Spleen (tissue), 11 donors: ENCODE measurements around the gene RERE. TPM values are rescaled to one million over a fixed set of nuclear protein-coding genes. Genes with fewer than 3 reads are reported as not detected.

Experiments
- DNase-seq: peaks from one replicate; pipeline ENCODE4 v3.0.0-alpha.2; 2020
- H3K27ac ChIP-seq, 8 donors: fragments of 200-600 bp; sonication (generic) in 7 of 8; 1 replicate in 4 of 8; 2 replicates in 4 of 8; pipeline versions ENCODE4 v1.5.0 to v1.8.0; 2016 to 2021; ENCODE audit warnings: inconsistent platforms in 4 of 8, mild to moderate bottlenecking in 4 of 8, moderate library complexity in 1 of 8
- H3K27me3 ChIP-seq, 7 donors: fragments of 200-600 bp; sonication (generic) in 6 of 7; replicated peaks in 1 of 7; 1 replicate in 4 of 7; 2 replicates in 3 of 7; pipeline versions ENCODE4 v1.5.0 to v1.8.0; 2016 to 2021; ENCODE audit warnings: inconsistent platforms in 3 of 7, mild to moderate bottlenecking in 1 of 7
- H3K36me3 ChIP-seq, 6 donors: fragments of 200-600 bp; sonication (generic) in 5 of 6; 1 replicate in 4 of 6; 2 replicates in 2 of 6; pipeline versions ENCODE4 v1.5.0 to v1.8.0; 2016 to 2021; ENCODE audit warnings: inconsistent platforms in 2 of 6
- H3K4me1 ChIP-seq, 6 donors: fragments of 200-600 bp; sonication (generic) in 5 of 6; 1 replicate in 3 of 6; 2 replicates in 3 of 6; pipeline versions ENCODE4 v1.5.0 to v1.8.0; 2016 to 2021; ENCODE audit warnings: inconsistent platforms in 3 of 6
- H3K4me3 ChIP-seq, 8 donors: fragments of 200-600 bp; sonication (generic) in 7 of 8; 1 replicate in 4 of 8; 2 replicates in 4 of 8; pipeline versions ENCODE4 v1.5.0 to v1.8.0; 2016 to 2021; ENCODE audit warnings: inconsistent platforms in 4 of 8, mild to moderate bottlenecking in 4 of 8, moderate library complexity in 2 of 8
- H3K9me3 ChIP-seq, 8 donors: fragments of 200-600 bp; sonication (generic) in 7 of 8; 1 replicate in 4 of 8; 2 replicates in 4 of 8; pipeline versions ENCODE4 v1.5.0 to v1.8.0; 2016 to 2021; ENCODE audit warnings: inconsistent platforms in 4 of 8
- CTCF ChIP-seq, 11 experiments: fragments of 200-600 bp in 7 of 11; fragments of 450-650 bp in 4 of 11; sonication (generic) in 4 of 11; IDR thresholded peaks in 8 of 11; conservative IDR thresholded peaks in 3 of 11; 1 replicate in 7 of 11; 2 replicates in 4 of 11; pipeline versions ENCODE4 v1.4.0 to v1.8.0; 2016 to 2021; ENCODE audit warnings: antibody characterized with exemption in 11 of 11, inconsistent platforms in 4 of 11, mild to moderate bottlenecking in 1 of 11
- POLR2A ChIP-seq, 3 donors: fragments of 450-650 bp; IDR thresholded peaks; one replicate each; pipeline ENCODE4 v1.5.1; 2017; ENCODE audit warnings: antibody characterized with exemption in 3 of 3, mild to moderate bottlenecking in 1 of 3
- POLR2AphosphoS5 ChIP-seq, 3 donors: sonication (generic); formaldehyde crosslinking; IDR thresholded peaks; one replicate each; pipeline ENCODE4 v1.5.1; 2017; ENCODE audit warnings: antibody characterized with exemption in 3 of 3
- WGBS, 5 donors: extraction: QIAGEN DNeasy Blood & Tissue Kit in 3 of 5; methylation state at CpG; one replicate each; pipeline versions ENCODE4 v1.1.5 to v1.1.7; 2013 to 2018; 5-methylcytosine and 5-hydroxymethylcytosine counted together
- intact Hi-C: fragments of 100-400 bp; cut with DNase I; formaldehyde crosslinking; loops from one replicate; pipeline ENCODE4 v1.15.0; 2023; ENCODE audit warnings: low total_unique reads
- polyA plus RNA-seq, 3 donors: library from polyadenylated mRNA; stranded (reverse); fragments of 200-250 nt; gene quantifications; one replicate each; pipeline ENCODE4 v1.2.1, GENCODE V29; 2013
- total RNA-seq, 7 donors: library from RNA; depleted of rRNA in 3 of 7; stranded (reverse); fragments of >200 nt in 3 of 7; fragmentation: NEBNext Ultra II Directional in 4 of 7; extraction: Animal tissue kit (Norgen Biotek cat#: 25700) in 4 of 7; gene quantifications; one replicate each; pipeline versions ENCODE4 v1.1.0 to v1.2.1, GENCODE V29; 2016 to 2021
- donor health status: healthy with polysubstance abuse.
- donor health status: DM: no; HTN: no; CAD: no; lungs with moderate emphysema.
- donor health status: DM: no; HTN: no; CAD: no.
- donor health status: Bipolar disorder and iron deficiency.
- donor health status: healthy.
- donor health status: DM: no; HTN: no; CAD: no.
- donor health status: DM: yes; HTN: yes; CAD: no.

Gene RERE
- total and polyA plus RNA-seq, 10 donors = 10.3 to 149 (median 117) TPM

GRCh38 chr1:8752921-8753713 lies 64.3 kb downstream of the RERE start:
- Histone ChIP-seq H3K36me3 (no peaks in the 10 kb centered on the region), H3K4me1 (peaks cover 0 to 8% (median 0%) of the 10 kb centered on the region in 6 donors), H3K27ac (no peak overlapping the region), H3K9me3 (no peaks in the 10 kb centered on the region), H3K27me3 (no peaks in the 10 kb centered on the region), H3K4me3 (no peak overlapping the region)
- no peak for TF ChIP-seq POLR2A (IDR thresholded peaks at IDR 0.05)
- TF ChIP-seq CTCF (IDR thresholded peaks at IDR 0.05 in 8 of 11, conservative IDR thresholded peaks at IDR 0.05 in 3 of 11) = no peak
- no peak for TF ChIP-seq POLR2AphosphoS5 (IDR thresholded peaks at IDR 0.05)
- no peak for DNase-seq
- intact Hi-C loops = no loop called here
- WGBS, 5 donors = 87 to 91% (median 88%) methylated on average over 6 of the region's 6 CpGs

GRCh38 chr1:8752411-8752810 lies 65.0 kb downstream of the RERE start:
- DNase-seq = no peak
- Histone ChIP-seq H3K4me3 (no peak overlapping the region), H3K36me3 (no peaks in the 10 kb centered on the region), H3K9me3 (no peaks in the 10 kb centered on the region), H3K4me1 (peaks cover 0 to 8% (median 0%) of the 10 kb centered on the region in 6 donors), H3K27me3 (no peaks in the 10 kb centered on the region), H3K27ac (no peak overlapping the region)
- intact Hi-C loops = no loop called here
- WGBS, 5 donors = 71 to 88% (median 80%) methylated on average over 2 of the region's 2 CpGs
- no peak for TF ChIP-seq CTCF (IDR thresholded peaks at IDR 0.05 in 8 of 11, conservative IDR thresholded peaks at IDR 0.05 in 3 of 11)
- TF ChIP-seq POLR2A (IDR thresholded peaks at IDR 0.05) = no peak
- TF ChIP-seq POLR2AphosphoS5 (IDR thresholded peaks at IDR 0.05) = no peak

- WGBS, 5 donors = 75 to 86% (median 84%) methylated on average over 4 of the region's 4 CpGs
- Histone ChIP-seq H3K4me1 (peaks cover 0 to 8% (median 0%) of the 10 kb centered on the region in 6 donors), H3K9me3 (no peaks in the 10 kb centered on the region), H3K27ac (no peak overlapping the region), H3K4me3 (no peak overlapping the region), H3K36me3 (no peaks in the 10 kb centered on the region), H3K27me3 (no peaks in the 10 kb centered on the region)
- no peak for DNase-seq
- intact Hi-C loops = no loop called here
- TF ChIP-seq POLR2A (IDR thresholded peaks at IDR 0.05) (no peak), CTCF (IDR thresholded peaks at IDR 0.05 in 8 of 11, conservative IDR thresholded peaks at IDR 0.05 in 3 of 11) (no peak), POLR2AphosphoS5 (IDR thresholded peaks at IDR 0.05) (no peak)
Observed at GRCh38 chr1:8751984-8752383, 65.5 kb downstream of the RERE start.
